Measurements from ENCODE around the gene MIS18A.

MIS18A gene

DNA sequence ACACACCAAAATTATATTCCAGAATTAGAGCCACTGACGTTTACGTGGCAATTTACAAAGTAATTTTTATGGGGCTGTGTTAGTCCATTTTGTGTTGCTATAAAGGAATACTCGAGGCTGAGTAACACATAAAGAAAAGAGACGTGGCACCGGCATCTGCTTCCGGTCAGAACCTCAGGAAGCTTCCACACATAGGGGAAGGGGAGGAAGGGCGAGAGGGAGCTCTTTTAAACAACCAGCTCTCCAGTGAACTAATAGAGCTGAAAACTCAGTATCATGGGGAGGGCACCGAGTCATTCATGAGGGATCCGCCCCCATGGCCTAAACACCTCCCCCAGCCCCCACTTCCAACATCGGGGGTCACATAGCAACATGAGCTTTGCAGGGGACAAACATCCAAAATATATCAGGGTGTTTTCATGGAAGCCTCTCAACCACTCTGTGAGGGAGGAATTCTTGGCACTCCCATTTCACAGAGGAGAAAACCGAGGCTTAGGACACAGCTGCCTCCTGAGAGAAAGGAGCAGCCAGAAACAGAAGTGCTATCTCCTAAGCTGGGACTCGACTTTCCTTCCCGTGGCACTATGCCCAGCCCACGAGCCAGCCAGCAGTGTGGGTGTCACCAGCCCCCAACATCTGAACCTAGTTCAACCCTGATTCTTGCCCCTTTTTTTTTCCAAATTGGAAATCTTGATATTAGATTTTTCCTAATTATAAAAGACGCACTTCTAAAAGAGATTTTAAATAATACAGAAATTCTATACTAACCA, 29.2 kb downstream of the MIS18A start:
- DNase-seq, result no peak

DNA sequence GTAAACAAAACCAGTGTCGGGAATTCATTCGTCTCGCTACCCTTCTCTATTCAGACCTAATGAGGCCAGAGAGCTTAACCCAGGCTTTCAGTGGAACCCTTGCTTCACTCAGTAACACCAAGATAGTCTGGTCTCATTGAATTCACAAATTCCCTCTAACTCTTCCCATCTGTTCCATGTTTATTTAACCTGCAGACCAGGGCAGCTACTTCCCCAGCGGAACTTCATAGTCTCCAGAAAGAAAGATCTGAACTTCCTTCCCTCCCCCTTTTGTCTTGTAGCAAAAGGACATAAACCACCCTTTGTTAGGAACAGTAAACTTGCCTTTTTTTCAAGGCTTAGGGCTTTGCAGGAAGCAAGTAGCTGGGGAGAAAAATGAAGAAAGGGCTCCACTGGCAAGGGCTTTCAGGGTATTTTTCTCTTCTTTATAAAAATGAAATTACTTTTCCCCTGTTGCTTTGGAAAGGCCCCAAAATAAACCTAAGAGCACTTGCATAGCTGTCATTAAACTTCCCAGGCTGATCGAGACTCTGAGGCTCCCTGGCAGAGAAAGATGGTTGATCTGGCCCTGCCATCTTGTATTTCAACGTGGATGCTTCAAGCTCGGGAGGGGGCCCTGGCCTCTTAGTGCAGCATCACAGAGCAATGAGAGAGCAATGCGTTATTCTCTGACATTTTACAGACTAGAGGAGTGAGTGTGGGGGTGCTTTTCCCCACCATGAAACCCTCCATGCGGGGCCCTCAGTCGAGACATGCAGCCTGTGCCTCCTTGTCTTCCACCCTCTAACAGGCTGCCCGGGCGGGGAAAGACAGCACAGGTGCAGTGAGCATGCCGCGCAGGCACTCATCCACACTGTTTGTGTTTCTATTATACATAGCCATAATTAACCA, 30.0 kb downstream of the MIS18A start:
- no peak for DNase-seq

DNA sequence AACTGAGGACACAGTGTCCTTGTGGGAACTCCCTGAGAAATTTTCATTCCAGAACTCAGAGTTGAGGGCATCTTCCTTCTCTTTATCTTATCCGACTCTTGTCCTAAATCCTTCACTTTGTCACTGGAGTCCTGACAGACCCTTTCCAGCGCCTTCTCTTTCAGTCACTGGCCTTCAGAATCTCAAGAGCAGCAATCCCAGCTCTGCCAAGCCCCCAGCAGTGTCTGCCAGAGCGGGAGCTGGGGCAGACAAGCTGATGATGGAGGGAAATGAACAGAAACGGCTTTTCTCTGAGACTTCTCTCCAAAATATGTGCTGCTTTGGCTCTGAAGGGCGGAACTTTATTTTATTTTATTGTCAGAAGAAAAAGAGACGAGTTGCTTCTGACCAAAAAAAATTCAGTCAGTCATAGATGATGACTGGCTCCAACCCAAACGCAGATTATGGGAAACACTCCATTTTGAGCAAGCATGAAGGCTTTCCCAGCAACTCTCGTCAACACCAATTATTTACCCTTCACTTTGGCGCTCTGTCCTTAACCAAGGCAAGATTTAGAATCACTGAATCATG, 32.2 kb downstream of the MIS18A start:
- DNase-seq, result no peak

DNA sequence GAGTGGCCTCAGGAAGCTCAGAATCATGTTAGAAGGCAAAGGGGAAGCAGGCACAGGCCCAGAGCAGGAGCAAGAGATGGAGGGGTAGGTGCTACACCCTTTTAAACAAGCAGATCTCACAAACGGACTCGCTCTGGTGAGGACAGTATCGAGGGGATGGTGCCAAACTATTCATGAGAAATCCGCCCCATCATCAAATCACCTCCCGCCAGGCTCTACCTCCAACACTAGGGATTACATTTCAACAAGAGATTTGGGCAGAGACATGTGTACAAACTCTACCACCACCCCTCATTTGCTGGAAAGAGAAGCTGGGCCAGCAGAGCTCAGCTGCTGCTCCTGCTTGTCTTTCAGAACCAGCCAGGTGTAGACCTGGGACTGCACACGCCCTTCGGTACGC, 32.9 kb downstream of the MIS18A start:
- DNase-seq, result no peak

DNA sequence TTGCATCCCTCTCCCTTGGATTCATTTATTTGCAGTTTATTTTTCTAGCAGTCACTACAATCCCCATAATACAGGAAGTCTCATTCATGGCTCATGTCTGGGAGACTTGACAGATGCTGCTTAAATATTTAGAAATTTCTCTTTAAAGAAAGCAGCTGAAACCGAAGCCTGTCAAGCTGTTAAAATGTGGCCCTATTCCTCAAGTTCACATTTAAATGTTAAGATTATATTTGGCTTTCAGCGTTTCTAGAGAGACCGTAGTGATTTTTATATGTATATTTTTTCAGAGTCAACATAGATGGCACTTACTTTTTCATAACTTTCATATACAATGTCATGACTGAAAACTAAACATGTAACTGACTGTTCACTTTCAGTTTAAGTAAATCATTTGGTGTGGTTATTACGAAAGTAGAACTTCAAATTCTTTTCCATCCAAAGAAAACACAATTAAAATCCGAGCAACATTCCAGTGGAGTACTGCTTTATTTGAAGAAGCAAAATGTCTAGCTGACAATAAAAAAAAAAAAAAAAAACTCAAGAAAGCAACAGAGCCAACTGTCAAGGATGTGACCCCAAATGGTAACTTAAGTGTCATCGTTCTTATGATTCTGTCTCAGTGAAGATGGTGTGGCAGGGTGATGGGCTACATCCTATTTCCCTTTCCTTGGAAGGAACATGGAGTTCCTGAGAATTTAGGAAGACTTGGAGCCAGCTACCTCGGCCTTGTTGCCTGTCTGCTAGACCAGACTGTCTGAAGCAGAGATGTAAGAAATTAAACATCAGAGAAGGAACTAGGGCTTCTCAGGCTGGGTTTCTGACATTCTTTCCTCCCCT, 37.8 kb downstream of the MIS18A start:
- DNase-seq, result no peak

DNA sequence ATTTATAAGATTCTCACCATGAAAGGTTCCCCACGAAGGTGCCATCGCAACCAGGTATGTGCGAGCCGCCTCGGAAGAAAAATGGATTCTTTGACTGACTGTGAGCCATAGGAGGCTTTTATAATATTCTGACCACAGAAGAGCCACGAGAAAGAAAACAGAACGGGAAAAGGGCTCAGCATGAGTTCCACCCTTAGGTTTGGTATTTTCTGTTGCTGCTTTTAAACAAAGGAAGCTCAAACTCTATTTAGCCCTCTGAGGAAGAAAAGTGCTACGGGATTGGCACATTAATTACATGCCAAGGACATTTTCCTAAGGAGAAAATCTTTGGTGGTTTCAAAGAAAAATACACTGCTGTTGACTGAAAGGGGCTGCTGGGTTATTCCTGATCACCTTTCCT, 39.3 kb downstream of the MIS18A start:
- DNase-seq, result no peak

DNA sequence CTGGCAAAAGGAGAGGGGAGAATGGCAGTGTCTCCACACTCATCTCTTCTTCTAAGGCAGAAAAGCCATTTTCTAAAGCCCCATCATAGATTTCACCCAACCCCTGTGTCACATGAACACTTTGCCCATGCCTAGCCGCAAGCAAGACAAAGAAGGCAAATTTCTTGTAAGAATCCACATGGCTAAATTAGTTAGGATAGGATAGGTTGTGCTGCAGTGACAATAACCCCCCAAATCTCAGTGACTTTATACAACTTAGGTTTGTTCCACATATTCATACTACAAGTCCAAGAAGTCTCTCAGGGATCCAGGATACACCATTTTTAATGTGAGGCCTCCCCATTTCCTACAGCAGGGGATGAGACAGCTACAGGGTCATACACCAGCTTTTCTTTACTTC, 40.8 kb downstream of the MIS18A start:
- no peak for DNase-seq

DNA sequence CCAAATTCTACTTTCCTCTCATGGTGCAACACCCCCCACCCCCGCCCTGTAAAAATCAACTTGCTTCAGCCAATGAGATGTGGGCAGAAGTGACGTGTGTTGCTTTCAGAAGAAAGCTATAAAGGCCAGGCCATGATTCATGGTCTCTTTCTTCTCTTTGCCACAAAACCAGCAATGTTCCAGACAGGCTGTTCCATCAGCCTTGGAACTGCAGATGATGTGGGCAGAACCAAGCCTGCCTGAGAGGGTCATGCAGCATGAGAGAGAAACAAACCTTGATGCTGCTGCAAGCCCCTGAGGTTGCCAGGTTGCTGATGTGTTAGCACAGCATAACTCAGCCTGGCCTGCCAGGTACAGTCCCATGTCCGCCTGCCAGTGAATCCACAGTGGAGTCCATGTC, 41.8 kb downstream of the MIS18A start:
- DNase-seq, result no peak

DNA sequence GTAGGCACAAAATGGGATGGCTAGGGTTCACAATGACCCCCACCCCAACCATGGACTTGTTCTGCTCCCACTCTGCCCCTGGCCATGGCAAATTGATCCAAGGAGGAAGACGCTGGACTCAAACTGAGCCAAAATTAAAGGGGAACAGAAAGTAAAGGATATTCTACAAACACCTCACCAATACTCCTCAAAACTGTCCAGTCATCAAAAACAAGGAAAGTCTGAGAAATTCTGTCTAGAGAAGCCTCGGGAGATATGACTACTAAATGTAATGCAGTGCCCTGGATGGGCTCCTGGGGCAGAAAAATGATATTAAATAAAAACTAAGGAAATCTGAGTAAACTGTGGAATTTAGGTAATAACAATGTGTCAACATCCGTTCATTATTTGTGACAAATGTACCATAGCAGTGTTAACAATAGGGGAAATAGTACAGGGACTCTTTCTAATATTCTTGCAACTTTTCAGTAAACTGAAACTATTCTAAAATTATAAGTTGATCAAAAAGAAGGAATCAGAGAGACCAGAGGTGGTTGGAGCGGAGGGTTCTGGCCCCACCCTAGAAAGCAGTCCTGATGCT, 45.0 kb downstream of the MIS18A start:
- no peak for DNase-seq

DNA sequence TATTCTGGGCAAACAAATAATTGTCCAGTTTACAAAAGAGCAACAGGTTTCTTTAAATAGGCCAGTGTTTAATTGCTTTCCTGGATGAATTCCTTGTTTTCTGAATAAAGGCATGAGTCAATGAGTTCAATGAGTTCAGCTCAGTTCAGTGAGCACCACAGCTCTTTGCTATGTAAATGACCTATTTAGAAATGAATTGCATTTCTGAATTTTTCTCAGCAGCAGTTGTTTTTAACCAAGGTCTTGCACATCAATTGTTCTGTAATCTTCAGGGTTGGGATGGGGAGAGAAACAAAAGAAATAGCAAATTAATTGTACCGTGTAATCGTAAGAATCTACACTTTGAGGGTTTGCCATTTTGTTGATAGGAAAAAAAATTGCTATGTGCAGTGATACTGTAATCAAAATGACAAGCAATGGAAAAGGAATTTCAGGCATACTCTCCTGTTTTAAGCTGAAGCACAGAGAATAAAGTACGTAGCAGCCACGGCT, 45.7 kb downstream of the MIS18A start:
- no peak for DNase-seq

DNA sequence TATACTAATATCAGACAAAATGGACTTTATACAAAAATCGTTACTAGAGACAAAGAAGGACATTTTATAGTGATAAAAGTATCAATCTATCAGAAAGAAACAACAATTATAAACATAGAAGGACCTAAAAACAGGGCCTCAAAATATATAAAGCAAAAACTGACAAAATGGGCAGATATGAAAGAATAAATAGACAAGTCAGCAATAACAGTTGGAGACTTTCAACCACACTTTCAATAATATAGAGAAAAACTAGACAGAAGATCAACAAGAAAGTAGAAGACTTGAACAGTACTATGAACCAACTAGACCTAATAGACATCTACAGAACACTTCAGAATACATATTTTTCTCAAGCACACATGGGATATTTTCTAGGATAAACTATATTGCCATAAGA, 52.4 kb downstream of the MIS18A start:
- no peak for DNase-seq
